H9 (cell line): Measurements from ENCODE around the gene FXR1. TPM values are rescaled to one million over a fixed set of nuclear protein-coding genes. Genes with fewer than 3 reads are reported as not detected.
"Not testable (repeated sequence)": the region's sequence is repeated elsewhere in the genome, so short reads cannot be mapped to it uniquely, and the experiment has no call there.

ENCODE experiments used
- DNase-seq: peaks from one replicate; pipeline ENCODE4 v3.0.0-alpha.2; 2017
- H2AFZ ChIP-seq: one replicate; pipeline ENCODE4 v1.6.1; 2013; ENCODE audit warnings: mild to moderate bottlenecking, low read length, control low read depth, moderate library complexity
- H2AK5ac ChIP-seq: 2 replicates; pipeline ENCODE4 v1.6.1; 2013; ENCODE audit warnings: low read length, control low read depth, mixed read lengths; ENCODE audit not compliant: insufficient read length
- H2BK120ac ChIP-seq: one replicate; pipeline ENCODE4 v1.6.1; 2013; ENCODE audit warnings: low read depth, mild to moderate bottlenecking, low read length, control low read depth, inconsistent platforms; ENCODE audit not compliant: poor library complexity, severe bottlenecking
- H2BK12ac ChIP-seq: 2 replicates; pipeline ENCODE4 v1.6.1; 2013; ENCODE audit warnings: low read length, control low read depth, mixed read lengths, low read depth; ENCODE audit not compliant: insufficient read length
- H2BK15ac ChIP-seq: 2 replicates; pipeline ENCODE4 v1.6.1; 2013; ENCODE audit warnings: low read depth, low read length, control low read depth
- H2BK20ac ChIP-seq: one replicate; pipeline ENCODE4 v1.6.1; 2013; ENCODE audit warnings: low read depth, mild to moderate bottlenecking, low read length, control low read depth, inconsistent platforms; ENCODE audit not compliant: poor library complexity, severe bottlenecking
- H2BK5ac ChIP-seq: 2 replicates; pipeline ENCODE4 v1.6.1; 2013; ENCODE audit warnings: low read length, control low read depth, mixed read lengths; ENCODE audit not compliant: insufficient read length
- H3K14ac ChIP-seq: 2 replicates; pipeline ENCODE4 v1.6.1; 2013; ENCODE audit warnings: low read length, control low read depth; ENCODE audit not compliant: insufficient read depth
- H3K18ac ChIP-seq: 2 replicates; pipeline ENCODE4 v1.6.1; 2013; ENCODE audit warnings: low read depth, mild to moderate bottlenecking, mixed read lengths, low read length, control low read depth; ENCODE audit not compliant: insufficient read length
- H3K23ac ChIP-seq: 2 replicates; pipeline ENCODE4 v1.6.1; 2013; ENCODE audit warnings: low read length, control low read depth, mixed read lengths, low read depth; ENCODE audit not compliant: insufficient read length
- H3K23me2 ChIP-seq: 2 replicates; pipeline ENCODE4 v1.6.1; 2013; ENCODE audit warnings: low read depth, mild to moderate bottlenecking, mixed read lengths, low read length, control low read depth; ENCODE audit not compliant: insufficient read length, poor library complexity, severe bottlenecking
- H3K27ac ChIP-seq: 2 replicates; pipeline ENCODE4 v1.5.1; 2013; ENCODE audit warnings: low read length, control low read depth, mixed read lengths, low read depth; ENCODE audit not compliant: insufficient read length
- H3K27me3 ChIP-seq: 2 replicates; pipeline ENCODE4 v1.6.1; 2013; ENCODE audit warnings: low read length, control low read depth, inconsistent platforms; ENCODE audit not compliant: insufficient read depth
- H3K4ac ChIP-seq: 2 replicates; pipeline ENCODE4 v1.6.1; 2013; ENCODE audit warnings: low read depth, mild to moderate bottlenecking, control low read depth, inconsistent platforms, low read length, moderate library complexity
- H3K4me1 ChIP-seq: 2 replicates; pipeline ENCODE4 v1.6.1; 2013; ENCODE audit warnings: low read length, control low read depth, inconsistent platforms; ENCODE audit not compliant: insufficient read depth
- H3K4me2 ChIP-seq: 2 replicates; pipeline ENCODE4 v1.6.1; 2013; ENCODE audit warnings: low read length, control low read depth, mixed read lengths; ENCODE audit not compliant: insufficient read length, insufficient read depth
- H3K56ac ChIP-seq: 2 replicates; pipeline ENCODE4 v1.6.1; 2013; ENCODE audit warnings: low read depth, mild to moderate bottlenecking, mixed read lengths, low read length, control low read depth; ENCODE audit not compliant: insufficient read length
- H3K79me1 ChIP-seq: 2 replicates; pipeline ENCODE4 v1.6.1; 2013; ENCODE audit warnings: low read depth, mild to moderate bottlenecking, moderate library complexity, low read length, control low read depth, inconsistent platforms; ENCODE audit not compliant: insufficient read depth, poor library complexity, severe bottlenecking
- H3K79me2 ChIP-seq: 2 replicates; pipeline ENCODE4 v1.6.1; 2013; ENCODE audit warnings: low read length, control low read depth, inconsistent platforms; ENCODE audit not compliant: insufficient read depth
- H3K9ac ChIP-seq: 2 replicates; pipeline ENCODE4 v1.6.1; 2013; ENCODE audit warnings: low read length, control low read depth, mixed read lengths; ENCODE audit not compliant: insufficient read length; ENCODE audit errors: extremely low read depth
- H3K9me3 ChIP-seq: one replicate; pipeline ENCODE4 v1.6.1; 2013; ENCODE audit warnings: low read depth, low read length, inconsistent platforms; ENCODE audit not compliant: control insufficient read depth
- H3T11ph ChIP-seq: one replicate; pipeline ENCODE4 v1.6.1; 2013; ENCODE audit warnings: mild to moderate bottlenecking, low read length, control low read depth, inconsistent platforms
- H4K20me1 ChIP-seq: one replicate; pipeline ENCODE4 v1.6.1; 2013; ENCODE audit not compliant: control insufficient read depth, insufficient read length, insufficient read depth
- H4K5ac ChIP-seq: 2 replicates; pipeline ENCODE4 v1.6.1; 2013; ENCODE audit warnings: low read depth, mild to moderate bottlenecking, mixed read lengths, low read length, control low read depth; ENCODE audit not compliant: insufficient read length
- H4K8ac ChIP-seq: replicated peaks from 2 replicates; pipeline ENCODE4 v1.6.1; 2013; ENCODE audit warnings: low read length, control low read depth, mixed read lengths, low read depth; ENCODE audit not compliant: insufficient read length
- H4K91ac ChIP-seq: 2 replicates; pipeline ENCODE4 v1.6.1; 2013; ENCODE audit warnings: low read depth, mild to moderate bottlenecking, moderate library complexity, mixed read lengths, low read length, control low read depth; ENCODE audit not compliant: insufficient read length
- H3K27ac Mint-ChIP-seq, 3 experiments: 2 replicates in 2 of 3; 3 replicates in 1 of 3; pipeline ENCODE4 v1.8.0; 2020 to 2021; ENCODE audit warnings: mixed read lengths in 3 of 3, mild to moderate bottlenecking in 1 of 3, moderate library complexity in 1 of 3
- H3K27me3 Mint-ChIP-seq: 2 replicates; pipeline ENCODE4 v1.8.0; 2021; ENCODE audit warnings: low read depth, mild to moderate bottlenecking, moderate library complexity, mixed read lengths
- H3K36me3 Mint-ChIP-seq, 3 experiments: 2 replicates in 2 of 3; 3 replicates in 1 of 3; pipeline ENCODE4 v1.8.0; 2020 to 2021; ENCODE audit warnings: low read depth in 3 of 3, mixed read lengths in 3 of 3; ENCODE audit not compliant: insufficient read depth in 1 of 3
- H3K4me1 Mint-ChIP-seq, 2 experiments: 2 replicates each; pipeline ENCODE4 v1.8.0; 2020; ENCODE audit warnings: mixed read lengths in 2 of 2
- H3K4me3 Mint-ChIP-seq, 2 experiments: 2 replicates in 1 of 2; 3 replicates in 1 of 2; pipeline ENCODE4 v1.8.0; 2020 to 2021; ENCODE audit warnings: mild to moderate bottlenecking in 2 of 2, mixed read lengths in 2 of 2, moderate library complexity in 1 of 2
- H3K9me3 Mint-ChIP-seq, 2 experiments: 2 replicates in 1 of 2; 3 replicates in 1 of 2; pipeline ENCODE4 v1.8.0; 2020; ENCODE audit warnings: mild to moderate bottlenecking in 2 of 2, mixed read lengths in 2 of 2, moderate library complexity in 1 of 2
- WGBS: extraction: QIAGEN DNeasy Blood & Tissue Kit; methylation state at CpG from one replicate; pipeline ENCODE4 v1.1.7; 2013; ENCODE audit warnings: missing lambda C conversion rate, low lambda C conversion rate, mixed read lengths; ENCODE audit not compliant: insufficient read length; ENCODE audit errors: extremely low coverage; 5-methylcytosine and 5-hydroxymethylcytosine counted together
- total RNA-seq: library from RNA; stranded (reverse); gene quantifications from 2 replicates; pipeline ENCODE4 v1.2.1, GENCODE V29; 2021

Gene FXR1
- total RNA-seq, 1 experiment from 2014 or later: 240 TPM

DNA sequence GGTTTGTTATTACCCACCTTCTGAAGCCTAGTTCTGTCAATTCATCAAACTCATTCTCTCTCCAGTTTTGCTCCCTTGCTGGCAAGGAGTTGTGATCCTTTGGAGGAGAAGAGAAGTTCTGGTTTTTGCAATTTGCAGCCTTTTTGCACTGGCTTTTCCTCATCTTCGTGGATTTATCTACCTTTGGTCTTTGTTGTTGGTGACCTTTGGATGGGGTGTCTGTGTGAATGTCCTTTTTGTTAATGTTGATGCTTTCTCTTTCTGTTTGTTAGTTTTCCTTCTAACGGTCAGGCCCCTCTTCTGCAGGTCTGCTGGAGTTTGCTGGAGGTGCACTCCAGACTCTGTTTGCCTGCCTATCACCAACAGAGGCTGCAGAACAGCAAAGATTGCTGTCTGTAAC, 91.0 kb downstream of the FXR1 start:
- not testable (repeated sequence) for H3T11ph ChIP-seq, H3K23me2 ChIP-seq, H3K27me3 ChIP-seq, H3K4me1 ChIP-seq, H3K27ac ChIP-seq, H2BK120ac ChIP-seq, H2BK15ac ChIP-seq, H4K20me1 ChIP-seq, DNase-seq, H3K4ac ChIP-seq, H3K79me1 ChIP-seq, H2BK5ac ChIP-seq, H3K56ac ChIP-seq, H2BK20ac ChIP-seq, H3K4me3 Mint-ChIP-seq, H4K8ac ChIP-seq, H4K91ac ChIP-seq, H3K4me2 ChIP-seq, H3K9ac ChIP-seq, H2BK12ac ChIP-seq, H3K27me3 Mint-ChIP-seq, H2AK5ac ChIP-seq, H3K23ac ChIP-seq, H2AFZ ChIP-seq, H3K14ac ChIP-seq, H3K4me1 Mint-ChIP-seq, H3K9me3 ChIP-seq, H3K79me2 ChIP-seq, H3K18ac ChIP-seq, H4K5ac ChIP-seq
- peaks cover 23 to 27% of the 10 kb centered on the region in 2 experiments for H3K9me3 Mint-ChIP-seq
- WGBS: no CpG with 5 or more reads among the region's 2 CpGs
- peak overlapping the region in 1 of 3 experiments; percentile 66; a peak in 1 of 7 replicates for H3K27ac Mint-ChIP-seq
- peaks cover 6 to 18% (median 7%) of the 10 kb centered on the region in 3 experiments; a peak in 6 of 7 replicates for H3K36me3 Mint-ChIP-seq
